ENCODE data around the gene P2RX6. TPM values are rescaled to one million over a fixed set of nuclear protein-coding genes. Genes with fewer than 3 reads are reported as not detected.
A peak's percentile ranks its signal among the peaks of the same experiment; 100 is the strongest.
"Not testable (repeated sequence)": the region's sequence is repeated elsewhere in the genome, so short reads cannot be mapped to it uniquely, and the experiment has no call there.

The P2RX6 gene
- total RNA-seq, 2 experiments from 2014 or later: 0.22 to 0.25 TPM

DNA sequence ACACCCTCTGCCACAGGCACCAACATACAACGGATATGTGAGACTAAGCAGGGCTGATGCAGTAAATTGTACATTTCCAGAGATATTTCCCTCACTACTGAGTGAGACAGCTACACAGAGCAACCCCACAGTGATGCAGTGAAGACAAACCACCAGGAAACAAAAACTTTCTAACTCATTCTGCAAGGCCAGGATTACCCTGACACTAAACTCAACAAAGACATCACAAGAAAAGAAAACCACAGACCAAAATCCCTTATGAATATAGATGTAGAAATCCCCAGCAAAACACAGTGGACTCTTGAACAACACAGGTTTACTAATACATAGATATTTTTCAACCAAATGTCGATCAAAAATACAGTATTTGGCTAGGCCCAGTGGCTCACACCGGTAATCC lies 18.9 kb downstream of the P2RX6 start:
- ATAC-seq (peak; percentile 30), DNase-seq (no peak)
- Mint-ChIP-seq H3K4me3 (no peak overlapping the region), H3K27me3 (peaks cover 28% of the 10 kb centered on the region), H3K9me3 (no peaks in the 10 kb centered on the region), H3K36me3 (ENCODE audit: low read depth) (no peaks in the 10 kb centered on the region), H3K4me1 (ENCODE audit: low read depth) (peaks cover 2% of the 10 kb centered on the region), H3K27ac (no peak overlapping the region)
- ChIA-PET POLR2A (no interaction called here), CTCF (interaction anchor here (1.0 to 1.5 kb wide), 2 partner anchors 12 to 31 kb away, joined by 3 read pairs; no protein-coding TSS in a partner anchor)
- intact Hi-C loops (cut with micrococcal nuclease): no loop called here
- TF ChIP-seq, protein P1, sequence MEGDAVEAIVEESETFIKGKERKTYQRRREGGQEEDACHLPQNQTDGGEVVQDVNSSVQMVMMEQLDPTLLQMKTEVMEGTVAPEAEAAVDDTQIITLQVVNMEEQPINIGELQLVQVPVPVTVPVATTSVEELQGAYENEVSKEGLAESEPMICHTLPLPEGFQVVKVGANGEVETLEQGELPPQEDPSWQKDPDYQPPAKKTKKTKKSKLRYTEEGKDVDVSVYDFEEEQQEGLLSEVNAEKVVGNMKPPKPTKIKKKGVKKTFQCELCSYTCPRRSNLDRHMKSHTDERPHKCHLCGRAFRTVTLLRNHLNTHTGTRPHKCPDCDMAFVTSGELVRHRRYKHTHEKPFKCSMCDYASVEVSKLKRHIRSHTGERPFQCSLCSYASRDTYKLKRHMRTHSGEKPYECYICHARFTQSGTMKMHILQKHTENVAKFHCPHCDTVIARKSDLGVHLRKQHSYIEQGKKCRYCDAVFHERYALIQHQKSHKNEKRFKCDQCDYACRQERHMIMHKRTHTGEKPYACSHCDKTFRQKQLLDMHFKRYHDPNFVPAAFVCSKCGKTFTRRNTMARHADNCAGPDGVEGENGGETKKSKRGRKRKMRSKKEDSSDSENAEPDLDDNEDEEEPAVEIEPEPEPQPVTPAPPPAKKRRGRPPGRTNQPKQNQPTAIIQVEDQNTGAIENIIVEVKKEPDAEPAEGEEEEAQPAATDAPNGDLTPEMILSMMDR (IDR thresholded peaks at IDR 0.05): no peak

DNA sequence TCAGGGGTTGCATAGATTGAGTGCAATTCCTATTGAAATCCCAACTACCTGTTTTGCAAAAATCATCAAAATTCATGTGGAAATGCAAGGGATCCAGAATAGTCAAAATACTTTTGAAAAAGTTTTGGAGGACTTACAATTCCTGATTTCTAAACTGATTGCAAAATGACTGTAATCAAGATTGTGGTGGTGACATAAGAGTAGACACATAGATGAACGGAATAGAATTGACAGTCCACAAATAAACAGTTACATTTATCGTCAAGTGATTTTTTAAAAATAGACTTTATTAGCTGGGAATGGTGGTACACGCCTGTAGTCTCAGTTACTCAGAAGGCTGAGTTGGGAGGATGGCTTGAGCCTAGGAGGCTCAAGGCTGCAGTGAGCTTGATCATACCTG lies 20.0 kb downstream of the P2RX6 start:
- intact Hi-C loops (cut with micrococcal nuclease): no loop called here
- ATAC-seq (no peak), DNase-seq (no peak)
- ChIA-PET CTCF (interaction anchor here (1.5 kb wide), 1 partner anchor 32 kb away, joined by 3 read pairs; no protein-coding TSS in a partner anchor), POLR2A (no interaction called here)
- peaks cover 2% of the 10 kb centered on the region for H3K4me1 Mint-ChIP-seq (ENCODE audit: low read depth)
- no peak overlapping the region for H3K27ac Mint-ChIP-seq
- H3K4me3 Mint-ChIP-seq: no peak overlapping the region
- H3K36me3 Mint-ChIP-seq (ENCODE audit: low read depth): no peaks in the 10 kb centered on the region
- H3K9me3 Mint-ChIP-seq: no peaks in the 10 kb centered on the region
- TF ChIP-seq, protein P1 (IDR thresholded peaks at IDR 0.05): no peak
- H3K27me3 Mint-ChIP-seq: peaks cover 28% of the 10 kb centered on the region

DNA sequence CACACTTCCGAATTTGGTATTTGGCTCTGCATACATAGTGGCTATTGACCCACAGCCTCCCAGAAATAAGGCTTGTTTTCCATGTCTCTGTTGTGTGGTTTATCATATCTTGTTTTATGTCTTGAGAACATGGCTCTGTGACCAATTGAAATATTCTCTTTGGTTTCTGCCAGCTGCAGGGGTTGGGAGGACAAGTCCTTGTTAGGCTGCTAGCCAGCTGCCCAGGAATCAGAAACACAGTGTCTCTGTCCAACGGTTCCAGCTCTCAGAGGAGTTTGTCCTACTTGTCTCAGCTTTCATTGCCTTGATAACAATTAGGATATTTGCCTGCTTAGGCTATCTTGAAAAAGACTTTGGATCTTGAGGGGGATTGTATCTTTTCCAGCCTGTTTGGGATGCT lies 23.4 kb downstream of the P2RX6 start:
- peaks cover 2% of the 10 kb centered on the region for H3K4me1 Mint-ChIP-seq (ENCODE audit: low read depth)
- TF ChIP-seq, protein P1 (IDR thresholded peaks at IDR 0.05): no peak
- ChIA-PET POLR2A (no interaction called here), CTCF (no interaction called here)
- H3K4me3 Mint-ChIP-seq: no peak overlapping the region
- no peaks in the 10 kb centered on the region for H3K36me3 Mint-ChIP-seq (ENCODE audit: low read depth)
- no peaks in the 10 kb centered on the region for H3K9me3 Mint-ChIP-seq
- intact Hi-C loops (cut with micrococcal nuclease): no loop called here
- ATAC-seq (no peak), DNase-seq (no peak)
- peaks cover 21% of the 10 kb centered on the region for H3K27me3 Mint-ChIP-seq
- H3K27ac Mint-ChIP-seq: no peak overlapping the region

DNA sequence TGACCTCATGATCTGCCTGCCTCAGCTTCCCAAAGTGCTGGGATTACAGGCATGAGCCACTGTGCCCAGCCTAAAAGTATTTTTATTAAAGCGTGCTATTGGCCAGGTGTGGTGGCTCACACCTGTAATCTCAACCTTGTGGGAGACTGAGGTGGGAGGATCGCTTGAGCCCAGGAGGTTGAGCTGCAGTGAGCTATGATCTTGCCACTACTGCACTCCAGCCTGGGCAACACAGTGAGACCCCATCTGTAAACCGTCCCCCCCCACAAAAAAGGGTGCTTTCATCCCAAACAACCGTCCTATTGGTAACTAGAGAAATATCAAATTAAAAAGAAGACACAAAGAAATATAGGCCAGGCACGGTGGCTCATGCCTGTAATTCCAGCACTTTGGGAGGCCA lies 24.2 kb downstream of the P2RX6 start:
- H3K27ac Mint-ChIP-seq; POLR2A ChIA-PET; ATAC-seq; H3K36me3 Mint-ChIP-seq (ENCODE audit: low read depth); H3K4me3 Mint-ChIP-seq; H3K9me3 Mint-ChIP-seq; DNase-seq; H3K4me1 Mint-ChIP-seq (ENCODE audit: low read depth); intact Hi-C loops (cut with micrococcal nuclease); CTCF ChIA-PET: not testable (repeated sequence)
- H3K27me3 Mint-ChIP-seq: peaks cover 20% of the 10 kb centered on the region

DNA sequence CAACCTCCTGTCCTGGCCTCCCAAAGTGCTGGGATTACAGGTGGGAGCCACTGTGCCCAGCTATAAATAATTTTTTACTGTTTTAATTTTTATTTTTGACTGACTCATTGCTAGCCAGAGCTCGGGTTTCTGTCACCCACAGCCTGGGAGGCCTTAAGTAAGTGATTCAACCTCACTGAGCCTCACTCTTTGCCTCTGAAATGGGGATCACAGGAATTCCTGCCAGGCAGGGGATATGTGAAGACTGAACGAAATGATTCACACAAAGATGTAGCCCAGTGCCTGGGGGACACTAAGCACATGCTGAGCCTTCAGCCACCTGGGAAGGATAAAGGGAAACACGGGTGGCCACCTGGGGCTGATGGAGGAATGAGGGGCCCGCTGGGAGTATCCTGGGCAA lies 27.0 kb downstream of the P2RX6 start:
- Mint-ChIP-seq H3K27me3 (peaks cover 28% of the 10 kb centered on the region), H3K4me3 (no peak overlapping the region), H3K27ac (no peak overlapping the region), H3K4me1 (ENCODE audit: low read depth) (peaks cover 15% of the 10 kb centered on the region), H3K9me3 (no peaks in the 10 kb centered on the region), H3K36me3 (ENCODE audit: low read depth) (no peaks in the 10 kb centered on the region)
- TF ChIP-seq, protein P1 (IDR thresholded peaks at IDR 0.05): no peak
- ChIA-PET CTCF (no interaction called here), POLR2A (no interaction called here)
- intact Hi-C loops (cut with micrococcal nuclease): loop anchor here (10.0 kb wide), 1 partner anchor 53 kb away; no protein-coding TSS in a partner anchor
- DNase-seq (no peak), ATAC-seq (no peak)

All from activated CD8-positive, alpha-beta T cell treated with anti-CD3 and anti-CD28 coated beads for 36 hours (primary cell).